NCI-H2081 (cell line): ENCODE data around the gene SLC45A1.

Source experiments
- DNase-seq, 2 experiments: peaks; one replicate each; lab custom pipeline; 2025; lab: John Stamatoyannopoulos, UW

SLC45A1 gene

GRCh38 chr1:8311068-8311718 is 6.7 kb upstream of the SLC45A1 start:
- DNase-seq: no peak

GRCh38 chr1:8312235-8313218 is 5.4 kb upstream of the SLC45A1 start:
- peak in 1 of 2 experiments; percentile 19 for DNase-seq

- no peak for DNase-seq
These were observed 4.7 kb upstream of the SLC45A1 start for GRCh38 chr1:8313231-8313630.

- DNase-seq: peak; percentile 70 to 76
These were observed 3.3 kb upstream of the SLC45A1 start for GRCh38 chr1:8314346-8315280.

- DNase-seq: no peak
These were observed 2.1 kb upstream of the SLC45A1 start for GRCh38 chr1:8315573-8316475.

- no peak for DNase-seq
These were observed 522 bp downstream of the SLC45A1 start for GRCh38 chr1:8318436-8318835.

- no peak for DNase-seq
These were observed 3.7 kb downstream of the SLC45A1 start for GRCh38 chr1:8321612-8322011.

- DNase-seq: no peak
These were observed 5.8 kb downstream of the SLC45A1 start for GRCh38 chr1:8323706-8324105.

- DNase-seq: no peak
These were observed 6.4 kb downstream of the SLC45A1 start for GRCh38 chr1:8324176-8324810.

- no peak for DNase-seq
These were observed 7.9 kb downstream of the SLC45A1 start for GRCh38 chr1:8325771-8326170.

GRCh38 chr1:8326265-8326664 is 8.4 kb downstream of the SLC45A1 start:
- DNase-seq: no peak

- DNase-seq: no peak
These were observed 10.4 kb downstream of the SLC45A1 start for GRCh38 chr1:8328271-8328670.

GRCh38 chr1:8329439-8329838 is 11.5 kb downstream of the SLC45A1 start:
- DNase-seq: no peak

GRCh38 chr1:8329858-8330257 is 11.9 kb downstream of the SLC45A1 start:
- no peak for DNase-seq

GRCh38 chr1:8330271-8331125 is 12.6 kb downstream of the SLC45A1 start:
- no peak for DNase-seq

GRCh38 chr1:8332806-8333205 is 14.9 kb downstream of the SLC45A1 start:
- DNase-seq: no peak

GRCh38 chr1:8333246-8333987 is 15.5 kb downstream of the SLC45A1 start:
- no peak for DNase-seq

GRCh38 chr1:8334106-8334851 is 16.4 kb downstream of the SLC45A1 start:
- DNase-seq: no peak
